RPMI8226 (cell line): Measurements from ENCODE around the gene KRT5.
"Not testable (repeated sequence)": the region's sequence is repeated elsewhere in the genome, so short reads cannot be mapped to it uniquely, and the experiment has no call there.

ENCODE experiments used
- DNase-seq: peaks from one replicate; pipeline ENCODE4 v3.0.0-alpha.2; 2015

Gene KRT5

DNA sequence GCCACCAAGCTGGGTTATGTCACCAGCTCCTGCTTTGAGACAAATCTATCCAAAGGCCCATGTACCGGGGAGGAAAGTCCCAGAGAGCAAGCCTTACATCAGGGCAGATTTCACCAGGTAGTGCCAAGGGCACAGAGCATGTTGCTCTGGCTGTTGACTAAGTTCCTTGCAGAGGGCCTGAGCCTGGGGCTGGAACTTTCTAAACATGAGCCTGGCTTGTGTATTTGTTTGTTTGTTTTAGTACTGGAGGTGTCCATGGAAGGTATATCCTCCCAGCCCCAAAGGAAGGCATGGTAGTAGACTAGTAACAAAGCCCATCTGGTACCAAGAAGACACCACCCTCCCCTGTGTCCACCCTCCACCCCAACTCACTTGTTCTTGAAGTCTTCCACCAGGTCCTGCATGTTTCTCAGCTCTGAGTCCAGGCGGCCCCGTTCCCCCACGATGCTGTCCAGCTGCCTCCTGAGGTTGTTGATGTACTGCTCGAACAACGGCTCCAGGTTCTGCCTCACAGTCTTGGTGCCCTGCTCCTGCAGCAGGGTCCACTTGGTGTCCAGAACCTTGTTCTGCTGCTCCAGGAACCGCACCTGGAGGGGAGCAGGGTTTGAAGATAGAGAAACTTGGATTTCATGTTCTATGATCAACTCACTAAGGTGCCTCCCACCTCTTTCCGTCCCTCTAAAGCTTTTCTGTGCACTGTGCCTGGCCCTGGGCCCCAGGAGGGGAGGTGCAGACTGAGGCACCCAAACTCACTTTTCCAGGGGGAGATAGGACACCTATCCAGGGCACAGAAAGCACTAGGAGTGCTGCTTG is 1.4 kb downstream of the KRT5 start:
- DNase-seq = no peak

- no peak for DNase-seq
Observed at GRCh38 chr12:52517888-52518287, 2.3 kb downstream of the KRT5 start.

- DNase-seq = no peak
Observed at GRCh38 chr12:52517005-52517835, 3.0 kb downstream of the KRT5 start.

DNA sequence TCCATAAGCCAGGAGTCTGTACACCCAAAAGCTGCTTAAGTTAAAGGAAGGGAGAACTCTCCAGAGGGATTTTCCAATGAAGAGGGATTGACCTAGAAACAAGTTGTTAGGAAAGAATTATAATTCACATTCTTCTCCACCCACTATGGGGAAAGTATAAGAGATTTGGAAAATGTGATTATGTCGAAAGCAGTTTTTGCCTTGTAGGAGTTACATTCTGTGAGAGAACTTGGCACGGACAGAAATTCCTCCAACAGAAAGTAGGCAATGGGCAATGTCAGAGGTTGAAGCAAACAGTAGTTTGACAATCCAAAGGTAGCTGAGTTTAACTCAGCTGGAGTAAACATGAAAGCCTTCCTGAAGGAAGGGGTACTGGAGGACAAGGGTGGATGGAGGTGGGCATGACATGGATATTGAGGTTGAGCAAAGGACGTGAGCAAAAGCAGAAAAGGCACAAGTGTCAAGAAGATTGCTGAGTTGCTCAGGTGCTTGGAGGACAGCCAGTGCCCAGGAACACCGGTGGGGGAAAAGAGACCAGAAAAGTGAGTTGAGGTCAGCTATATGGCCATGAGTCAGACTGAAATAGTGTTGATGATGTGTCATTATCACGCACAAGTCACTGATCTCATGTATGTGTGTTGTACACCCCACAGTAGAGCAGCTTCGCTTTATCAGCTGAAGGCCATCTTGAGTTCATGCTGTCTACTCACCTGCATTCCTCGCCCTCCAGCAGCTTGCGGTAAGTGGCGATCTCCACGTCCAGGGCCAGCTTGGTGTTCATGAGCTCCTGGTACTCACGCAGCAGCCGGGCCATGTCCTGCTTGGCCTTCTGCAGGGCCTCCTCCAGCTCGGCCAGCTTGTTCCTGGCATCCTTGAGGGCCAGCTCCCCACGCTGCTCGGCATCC is 4.0 kb downstream of the KRT5 start:
- DNase-seq = peak; percentile 39

- DNase-seq = no peak
Observed at GRCh38 chr12:52515319-52515646, 4.9 kb downstream of the KRT5 start.

DNA sequence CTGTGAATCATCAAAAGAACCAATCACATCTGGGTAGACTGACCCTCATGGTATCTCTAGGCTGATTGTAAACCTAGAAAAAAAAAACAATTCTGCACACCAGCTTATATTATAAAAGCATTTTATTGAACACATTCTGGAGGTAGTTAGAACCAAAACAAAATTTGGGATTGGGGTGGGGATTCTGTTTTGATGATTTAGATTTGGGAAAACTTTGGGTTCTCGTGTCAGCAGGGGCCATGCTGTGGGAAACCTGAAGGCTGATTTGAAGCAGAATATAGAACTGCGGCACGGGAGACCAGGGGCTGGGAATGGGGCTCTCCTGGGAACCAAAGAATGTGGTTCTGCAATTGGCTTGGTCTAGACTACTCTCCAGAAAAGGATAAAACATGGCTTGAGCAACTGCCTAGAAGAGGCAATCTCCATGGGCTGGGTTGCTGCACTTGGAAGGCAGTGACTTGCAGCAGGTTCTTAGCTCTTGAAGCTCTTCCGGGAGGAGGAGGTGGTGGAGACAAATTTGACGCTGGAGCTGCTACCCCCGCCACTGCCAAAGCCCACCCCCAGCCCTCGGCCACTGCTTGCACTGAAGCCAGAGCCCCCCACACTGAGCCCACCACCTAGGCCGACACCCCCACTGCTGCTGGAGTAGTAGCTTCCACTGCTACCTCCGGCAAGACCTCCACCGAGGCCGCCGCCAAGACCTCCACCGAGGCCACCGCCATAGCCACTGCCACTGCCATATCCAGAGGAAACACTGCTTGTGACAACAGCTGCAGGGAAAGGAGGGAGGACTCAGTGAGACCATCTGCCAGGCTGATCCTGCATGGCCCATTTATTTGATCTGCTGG is 5.5 kb downstream of the KRT5 start:
- no peak for DNase-seq

GRCh38 chr12:52513736-52514135 is 6.5 kb downstream of the KRT5 start:
- DNase-seq = no peak

GRCh38 chr12:52508211-52508610 is 12.0 kb downstream of the KRT5 start:
- DNase-seq = no peak

DNA sequence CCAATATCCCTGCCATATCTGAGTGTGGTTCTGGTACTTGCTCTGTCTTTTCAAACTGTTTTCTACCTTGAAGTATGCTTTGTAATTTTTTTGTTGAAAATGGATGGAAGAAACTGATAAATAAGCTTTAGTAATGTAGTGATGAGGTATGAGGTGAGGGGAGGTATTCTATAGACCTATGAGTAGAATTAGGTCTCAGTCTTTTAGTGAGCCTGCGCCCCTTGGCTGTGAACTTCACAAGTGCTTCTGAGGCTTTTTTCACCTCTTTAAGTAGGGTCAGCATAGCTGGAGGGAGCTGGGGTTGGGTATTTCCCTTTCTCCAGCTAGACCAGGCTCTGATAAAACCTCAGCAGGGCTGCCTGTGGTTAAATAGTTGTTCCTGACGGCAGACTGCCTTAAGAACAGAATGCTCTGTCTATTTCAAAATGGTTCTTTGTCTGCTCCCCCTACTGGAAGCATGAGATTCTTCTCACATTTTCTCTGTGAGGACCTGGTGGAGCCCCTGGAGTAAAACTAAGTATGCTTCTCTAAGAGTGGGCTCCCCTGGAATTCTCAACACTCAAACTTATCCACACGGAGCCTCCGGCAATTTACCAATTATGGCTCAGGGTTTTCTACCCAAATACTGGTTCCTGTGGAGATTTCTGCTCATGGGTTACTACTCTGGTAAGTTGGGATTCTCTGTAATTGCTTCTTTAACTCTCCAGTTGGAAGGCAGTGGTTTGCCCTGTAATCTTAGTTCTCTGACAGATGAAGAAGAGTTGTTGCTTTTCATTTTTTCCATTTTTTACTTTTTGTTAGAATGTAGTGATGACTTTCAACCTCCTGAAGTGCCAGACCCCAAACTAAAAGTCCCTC is 13.1 kb downstream of the KRT5 start:
- DNase-seq = peak; percentile 76

DNA sequence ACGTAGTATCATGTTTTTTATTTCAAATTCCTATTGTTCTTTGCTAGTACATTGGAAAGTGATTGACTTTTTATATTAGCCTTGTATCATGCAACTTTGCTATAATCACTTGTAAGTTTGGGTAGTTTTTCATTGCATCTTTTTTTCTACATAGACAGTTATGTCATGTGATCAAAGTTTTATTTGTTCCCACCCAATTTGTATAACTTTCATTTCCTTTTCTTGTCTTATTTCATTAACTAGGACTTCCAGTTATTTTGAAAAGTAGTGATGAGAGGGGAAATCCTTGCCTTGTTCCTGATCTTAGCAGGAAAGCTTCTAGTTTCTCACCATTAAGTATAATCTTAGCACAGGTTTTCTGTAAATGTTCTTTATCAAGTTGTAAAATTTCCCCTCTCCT is 17.3 kb downstream of the KRT5 start:
- DNase-seq = no peak

DNA sequence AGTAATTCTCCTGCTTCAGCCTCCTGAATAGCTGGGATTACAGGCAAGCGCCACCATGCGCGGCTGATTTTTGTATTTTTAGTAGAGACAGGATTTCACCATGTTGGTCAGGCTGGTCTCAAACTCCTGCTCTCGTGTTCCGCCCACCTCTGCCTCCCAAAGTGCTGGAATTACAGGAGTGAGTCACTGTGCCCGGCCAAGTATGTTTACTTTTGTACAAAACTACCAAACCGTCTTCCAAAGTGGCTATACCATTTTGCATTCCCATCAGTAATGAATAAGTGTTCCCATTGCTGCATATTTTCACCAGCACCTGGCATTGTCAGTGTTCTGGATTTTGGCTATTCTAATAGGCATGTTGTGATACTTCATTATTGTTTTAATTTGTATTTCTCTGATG is 18.7 kb downstream of the KRT5 start:
- DNase-seq = no peak

- not testable (repeated sequence) for DNase-seq
Observed at GRCh38 chr12:52500574-52500973, 19.6 kb downstream of the KRT5 start.

DNA sequence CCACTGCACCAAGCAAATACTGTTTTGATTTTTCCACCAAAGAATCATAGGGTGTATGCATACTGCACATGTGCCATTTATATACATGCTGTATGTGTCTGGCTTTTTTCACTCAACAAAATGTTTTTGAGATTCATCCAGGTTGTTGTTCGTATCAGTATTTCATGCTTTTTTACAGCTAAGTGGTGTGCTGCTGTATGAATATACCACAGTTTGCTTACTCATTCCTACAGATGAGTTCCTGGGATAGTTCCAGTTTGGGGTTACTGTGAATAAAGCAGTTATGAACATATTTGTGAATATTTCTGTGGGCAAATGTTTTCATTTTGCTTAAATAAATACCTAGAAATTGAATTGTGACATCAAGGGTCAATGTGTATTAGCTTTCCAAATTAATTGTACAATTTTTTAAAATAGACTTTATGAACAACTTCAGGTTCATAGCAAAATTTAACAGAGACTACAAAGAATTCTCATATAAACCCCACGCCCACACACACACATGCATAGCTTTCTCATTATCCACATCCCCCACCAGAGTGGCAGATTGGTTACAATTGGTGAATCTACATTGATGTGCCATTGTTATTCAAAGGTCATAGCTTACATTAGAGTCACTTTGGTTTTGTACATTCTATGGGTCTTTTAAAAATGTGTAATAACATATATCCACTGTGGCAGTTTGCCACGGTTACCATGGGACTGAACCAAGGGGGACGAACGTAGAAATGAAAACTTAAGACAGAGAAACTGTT is 20.2 kb downstream of the KRT5 start:
- no peak for DNase-seq

GRCh38 chr12:52498946-52499345 is 21.2 kb downstream of the KRT5 start:
- DNase-seq = no peak

- DNase-seq = no peak
Observed at GRCh38 chr12:52497975-52498374, 22.2 kb downstream of the KRT5 start.

- no peak for DNase-seq
Observed at GRCh38 chr12:52496590-52497071, 23.6 kb downstream of the KRT5 start.

- DNase-seq = peak; percentile 85
Observed at GRCh38 chr12:52496054-52496453, 24.1 kb downstream of the KRT5 start.

DNA sequence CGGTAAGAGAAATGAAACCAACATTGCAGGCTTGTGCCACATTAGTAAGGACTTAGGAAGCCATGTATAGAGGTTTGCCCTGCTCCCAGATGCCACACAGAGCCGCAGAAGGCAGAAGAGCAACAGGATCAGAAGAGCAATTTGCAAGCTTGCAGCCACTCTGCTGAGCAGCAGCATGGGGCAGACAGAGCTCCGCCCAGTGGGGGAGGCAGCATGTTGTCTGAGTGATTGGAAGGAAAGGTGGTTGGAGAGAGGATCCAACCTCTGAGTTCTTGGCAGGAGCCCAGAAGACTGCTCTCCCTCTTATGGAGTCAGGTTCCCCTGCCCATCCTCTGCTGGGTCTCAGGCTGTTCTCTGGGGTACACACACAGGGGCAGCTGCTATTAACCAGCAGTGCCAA is 24.8 kb downstream of the KRT5 start:
- DNase-seq = peak; percentile 93

DNA sequence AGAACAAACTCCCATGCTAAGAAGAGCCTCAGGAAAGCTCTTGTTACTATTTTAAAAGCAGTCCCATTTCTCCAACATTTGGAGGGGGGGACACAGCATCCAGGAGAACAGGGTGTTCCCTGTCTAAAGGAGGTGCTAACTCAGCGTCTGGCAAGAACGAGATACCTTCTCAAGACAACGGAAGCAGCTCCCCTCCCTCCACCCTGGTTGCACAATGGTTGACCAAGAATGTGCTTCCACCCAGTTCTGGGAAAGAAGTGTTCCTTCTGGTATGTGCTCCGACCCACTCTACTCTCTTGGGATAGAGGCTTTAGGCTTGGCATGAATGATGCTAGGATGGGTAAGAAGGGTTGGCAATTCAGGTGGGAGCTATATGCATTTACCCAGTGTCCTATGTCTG is 25.7 kb downstream of the KRT5 start:
- DNase-seq = no peak

- DNase-seq = no peak
Observed at GRCh38 chr12:52494100-52494499, 26.1 kb downstream of the KRT5 start.
